Activated CD4-positive, alpha-beta T cell treated with anti-CD3 and anti-CD28 coated beads for 36 hours (primary cell): ENCODE results near the gene SLC26A4. TPM values are rescaled to one million over a fixed set of nuclear protein-coding genes. Genes with fewer than 3 reads are reported as not detected.

Source experiments
- ATAC-seq: fragments of 200-7000 bp; cut with Tn5 transposase; one replicate; pipeline ENCODE4 v1.10.0; 2021; ENCODE audit warnings: mild to moderate bottlenecking, moderate library complexity
- CTCF ChIA-PET: fragments of 350-600 bp; sonication (Branson Sonifier 250); formaldehyde crosslinking; loops from one replicate; lab custom pipeline; 2021; ENCODE audit warnings: antibody characterized with exemption; lab: Charles Lee
- POLR2A ChIA-PET: fragments of 350-600 bp; sonication (Branson Sonifier 250); formaldehyde crosslinking; loops from one replicate; lab custom pipeline; 2021; ENCODE audit warnings: antibody characterized with exemption, inconsistent platforms; lab: Charles Lee
- DNase-seq: peaks from one replicate; pipeline ENCODE4 v3.0.0-alpha.2; 2020
- H3K27ac Mint-ChIP-seq: one replicate; pipeline ENCODE4 v1.8.0; 2021; ENCODE audit warnings: mixed read lengths
- H3K27me3 Mint-ChIP-seq: one replicate; pipeline ENCODE4 v1.8.0; 2021; ENCODE audit warnings: mixed read lengths
- H3K36me3 Mint-ChIP-seq: one replicate; pipeline ENCODE4 v1.8.0; 2021; ENCODE audit warnings: low read depth, mixed read lengths
- H3K4me1 Mint-ChIP-seq: one replicate; pipeline ENCODE4 v1.8.0; 2021; ENCODE audit warnings: mixed read lengths
- H3K4me3 Mint-ChIP-seq: one replicate; pipeline ENCODE4 v1.8.0; 2021; ENCODE audit warnings: mild to moderate bottlenecking, moderate library complexity, mixed read lengths
- H3K9me3 Mint-ChIP-seq: one replicate; pipeline ENCODE4 v1.8.0; 2021; ENCODE audit warnings: low read depth, mixed read lengths
- intact Hi-C, 2 experiments: fragments of 100-400 bp; cut with DNase I in 1 of 2; cut with micrococcal nuclease in 1 of 2; formaldehyde crosslinking; loops; one replicate each; pipeline versions ENCODE4 v1.14.2 to v1.15.1; 2022 to 2024; cut with DNase I, micrococcal nuclease
- total RNA-seq, 2 experiments: library from RNA; stranded (reverse); gene quantifications; one replicate each; pipeline ENCODE4 v1.2.3, GENCODE V29; 2021

The SLC26A4 gene
- total RNA-seq, 2 experiments from 2014 or later = 1.5 to 2.1 TPM

DNA sequence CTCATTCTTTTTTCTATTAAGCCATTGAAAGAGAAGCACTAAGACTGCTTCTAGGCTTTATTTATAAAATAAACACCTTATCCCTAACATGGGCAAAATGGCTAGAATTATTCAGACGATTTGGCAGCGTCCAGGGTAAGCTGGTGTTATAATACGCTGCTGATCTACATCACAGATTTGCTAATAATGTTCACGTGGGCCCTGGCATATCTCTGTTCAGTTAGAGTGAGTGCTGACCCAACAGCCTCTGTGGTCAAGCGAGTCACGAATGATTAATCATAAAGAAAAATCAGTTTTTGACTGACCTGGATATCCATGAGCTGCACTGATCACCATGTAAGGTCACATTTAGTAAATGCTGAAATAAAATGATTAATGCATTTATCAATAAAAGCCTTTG, 54.9 kb downstream of the SLC26A4 start:
- ATAC-seq = no peak
- Mint-ChIP-seq H3K27me3 (peaks cover 3% of the 10 kb centered on the region), H3K4me3 (no peak overlapping the region), H3K36me3 (no peaks in the 10 kb centered on the region), H3K27ac (no peak overlapping the region), H3K9me3 (no peaks in the 10 kb centered on the region), H3K4me1 (no peaks in the 10 kb centered on the region)
- no peak for DNase-seq
- intact Hi-C loops = no loop called here
- ChIA-PET POLR2A (no interaction called here), CTCF (no interaction called here)

DNA sequence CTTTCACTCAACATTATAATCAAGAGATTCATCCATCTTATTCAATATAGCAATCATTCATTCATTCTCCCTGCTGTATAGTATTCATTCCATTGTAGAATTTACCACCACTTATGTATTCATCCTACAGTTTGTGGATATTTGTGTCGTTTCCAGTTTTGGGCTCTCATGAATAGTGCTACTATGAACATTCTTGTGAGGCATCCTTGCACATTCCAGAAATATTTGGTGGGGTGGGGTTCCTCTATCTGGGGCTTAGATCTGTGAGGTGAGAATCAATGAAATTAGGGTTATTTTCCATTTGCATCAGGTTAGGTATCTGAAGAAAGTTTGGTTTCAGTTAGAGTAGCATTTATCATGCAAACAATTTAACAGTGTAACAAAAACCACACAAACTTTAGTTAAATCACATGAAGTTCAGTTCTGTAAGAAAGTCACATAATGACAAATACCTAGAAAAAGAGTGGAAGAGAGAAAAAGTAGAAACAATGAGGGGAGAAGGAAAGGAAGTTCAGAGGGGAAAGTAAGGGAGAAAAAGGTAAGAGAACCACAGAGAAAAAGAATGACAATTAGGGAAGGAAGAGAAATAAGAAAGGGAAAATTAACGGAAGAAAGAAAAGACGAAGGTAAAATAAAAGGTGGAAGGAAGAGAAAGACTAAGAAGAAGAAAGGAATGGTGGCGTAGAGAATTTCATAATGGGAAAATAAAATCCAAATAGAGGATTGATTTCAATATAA, 58.0 kb downstream of the SLC26A4 start:
- Mint-ChIP-seq H3K27ac (no peak overlapping the region), H3K9me3 (no peaks in the 10 kb centered on the region), H3K4me3 (no peak overlapping the region), H3K36me3 (no peaks in the 10 kb centered on the region), H3K4me1 (no peaks in the 10 kb centered on the region), H3K27me3 (peaks cover 3% of the 10 kb centered on the region)
- DNase-seq (no peak), ATAC-seq (no peak)
- ChIA-PET CTCF (interaction anchor here (0.6 to 1.6 kb wide), 5 partner anchors 10 to 256 kb away, joined by 3 to 4 read pairs (median 3); partner anchors contain the start of gene CBLL1), POLR2A (no interaction called here)
- intact Hi-C loops = no loop called here

DNA sequence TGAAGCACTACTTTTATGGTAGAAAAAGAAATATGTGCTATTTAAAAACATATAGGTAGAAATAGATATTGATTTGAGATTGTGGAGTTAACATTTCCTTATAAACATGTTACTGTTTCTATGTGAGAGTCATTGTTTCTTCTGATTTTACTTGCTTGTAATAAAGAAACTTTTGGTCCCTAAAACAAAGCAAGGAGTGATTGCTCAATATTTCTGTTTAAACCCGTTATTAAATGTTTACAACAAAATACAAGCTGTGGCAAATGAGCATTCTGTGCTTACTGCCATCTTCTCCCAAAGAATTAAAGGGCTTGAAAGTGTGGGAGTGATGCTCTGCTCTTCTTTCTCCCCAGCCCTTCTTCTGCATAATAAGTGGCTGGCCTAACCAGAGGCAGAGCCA, 60.7 kb downstream of the SLC26A4 start:
- CTCF ChIA-PET = interaction anchor here (1.1 kb wide), 1 partner anchor 158 kb away, joined by 3 read pairs; no protein-coding TSS in a partner anchor
- Mint-ChIP-seq H3K9me3 (no peaks in the 10 kb centered on the region), H3K27me3 (peaks cover 4% of the 10 kb centered on the region), H3K4me1 (no peaks in the 10 kb centered on the region), H3K4me3 (no peak overlapping the region), H3K27ac (no peak overlapping the region), H3K36me3 (no peaks in the 10 kb centered on the region)
- DNase-seq (no peak), ATAC-seq (no peak)
- POLR2A ChIA-PET = no interaction called here
- intact Hi-C loops = loop anchor here in 1 of 2 experiments (10.0 kb wide), 1 partner anchor 776 kb away; no protein-coding TSS in a partner anchor

DNA sequence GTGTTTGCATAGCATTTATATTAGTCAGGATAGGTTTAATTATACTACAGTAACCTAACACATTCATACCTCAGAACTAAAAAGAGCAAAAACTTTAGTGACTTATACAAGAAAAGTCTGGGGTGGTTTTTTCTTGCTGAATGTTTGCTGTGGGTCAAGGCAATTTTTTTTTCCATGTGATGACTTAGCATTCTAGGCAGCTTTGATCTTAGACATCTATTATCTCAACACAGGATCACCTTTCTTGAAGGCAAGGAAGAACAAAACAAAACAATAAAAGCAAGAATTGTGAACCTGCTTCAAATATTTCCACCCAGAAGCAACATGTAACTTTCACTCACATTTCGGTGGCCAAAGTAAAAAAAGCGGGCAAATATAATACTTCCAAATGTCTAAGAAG, 62.6 kb downstream of the SLC26A4 start:
- Mint-ChIP-seq H3K27ac (no peak overlapping the region), H3K27me3 (peaks cover 19% of the 10 kb centered on the region), H3K4me3 (no peak overlapping the region), H3K9me3 (no peaks in the 10 kb centered on the region), H3K4me1 (no peaks in the 10 kb centered on the region), H3K36me3 (no peaks in the 10 kb centered on the region)
- intact Hi-C loops = loop anchor here in 1 of 2 experiments (10.0 kb wide), 1 partner anchor 778 kb away; no protein-coding TSS in a partner anchor
- ChIA-PET POLR2A (no interaction called here), CTCF (interaction anchor here (0.6 to 4.2 kb wide), 7 partner anchors 9 to 522 kb away, joined by 3 to 26 read pairs (median 4); no protein-coding TSS in a partner anchor)
- DNase-seq (no peak), ATAC-seq (no peak)

DNA sequence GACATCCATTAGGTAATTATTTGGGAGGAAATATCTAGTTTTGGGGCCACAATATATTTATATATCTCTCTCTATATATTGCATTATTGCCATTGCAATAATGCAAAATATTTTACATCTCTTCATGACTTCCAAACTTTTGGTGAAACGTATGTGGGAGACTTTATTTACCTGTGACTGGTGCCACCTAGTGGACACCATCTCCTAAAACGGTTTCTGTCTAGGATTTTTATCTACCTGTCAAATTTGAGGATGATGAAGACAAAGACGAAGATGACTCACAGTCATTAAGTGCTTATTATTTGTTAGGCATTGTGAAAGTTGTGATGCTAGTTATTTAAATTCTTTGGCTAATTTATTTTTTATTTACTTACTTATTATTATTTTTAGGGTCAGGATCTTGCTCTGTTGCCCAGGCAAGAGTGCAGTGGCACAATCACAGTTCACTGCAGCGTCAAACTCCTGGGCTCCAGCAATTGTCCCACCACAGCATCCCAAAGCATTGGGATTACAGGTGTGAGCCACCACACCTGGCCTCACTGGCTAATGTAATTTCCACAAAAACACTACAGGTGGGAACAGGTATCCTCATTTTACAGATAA, 64.6 kb downstream of the SLC26A4 start:
- peak; percentile 51 for ATAC-seq
- DNase-seq = peak; percentile 67
- no peak overlapping the region for H3K27ac Mint-ChIP-seq
- H3K27me3 Mint-ChIP-seq = peaks cover 20% of the 10 kb centered on the region
- intact Hi-C loops = loop anchor here (1.0 to 10.0 kb wide), 10 partner anchors 144 to 933 kb away; partner anchors contain the start of gene BCAP29 (in 1 of the 2)
- ChIA-PET POLR2A (no interaction called here), CTCF (interaction anchor here (0.6 to 4.2 kb wide), 14 partner anchors 12 to 524 kb away, joined by 3 to 26 read pairs (median 4); no protein-coding TSS in a partner anchor)
- no peak overlapping the region for H3K4me3 Mint-ChIP-seq
- H3K9me3 Mint-ChIP-seq = no peaks in the 10 kb centered on the region
- H3K4me1 Mint-ChIP-seq = no peaks in the 10 kb centered on the region
- H3K36me3 Mint-ChIP-seq = no peaks in the 10 kb centered on the region

DNA sequence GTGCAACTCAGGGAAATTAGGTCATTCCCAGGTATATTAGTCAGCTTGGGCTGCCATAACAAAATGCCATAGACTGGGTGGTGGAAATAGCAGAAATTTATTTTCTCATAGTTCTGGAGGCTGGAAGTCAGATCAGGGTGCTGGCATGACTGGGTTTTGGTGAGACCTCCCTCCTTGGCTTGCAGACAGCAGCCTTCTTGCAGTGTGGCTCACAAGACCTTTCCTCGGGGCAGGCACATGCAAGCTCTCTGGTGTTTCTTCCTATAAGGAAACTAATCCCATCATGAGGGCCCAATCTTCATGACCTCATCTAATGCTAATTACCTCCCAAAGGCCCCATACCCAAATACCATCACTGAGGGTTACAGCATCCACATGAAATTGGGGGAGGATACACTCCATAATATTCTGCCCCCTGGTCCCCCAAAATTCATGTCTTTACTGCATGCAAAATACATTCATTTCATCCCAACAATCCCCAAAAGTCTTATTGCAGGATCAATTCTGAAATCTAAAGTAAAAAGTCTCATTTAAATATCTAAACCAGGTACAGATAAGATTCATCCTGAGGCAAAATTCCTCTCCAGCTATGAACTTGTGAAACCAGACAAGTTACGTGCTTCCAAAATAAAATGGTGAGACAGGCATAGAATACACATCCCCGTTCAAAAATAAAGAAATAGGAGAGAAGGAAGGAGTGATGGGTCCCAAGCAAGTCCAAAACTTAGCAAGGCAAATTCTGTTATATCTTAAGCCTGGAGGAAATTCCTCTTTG, 65.9 kb downstream of the SLC26A4 start:
- Mint-ChIP-seq H3K4me1 (no peaks in the 10 kb centered on the region), H3K27ac (no peak overlapping the region), H3K36me3 (no peaks in the 10 kb centered on the region), H3K4me3 (no peak overlapping the region), H3K27me3 (peaks cover 20% of the 10 kb centered on the region), H3K9me3 (no peaks in the 10 kb centered on the region)
- POLR2A ChIA-PET = no interaction called here
- DNase-seq = no peak
- CTCF ChIA-PET = interaction anchor here (0.7 to 4.2 kb wide), 13 partner anchors 13 to 526 kb away, joined by 3 to 26 read pairs (median 4); partner anchors contain the start of gene CBLL1
- intact Hi-C loops = loop anchor here in 1 of 2 experiments (5.0 to 10.0 kb wide), 2 partner anchors 782 to 934 kb away; no protein-coding TSS in a partner anchor
- ATAC-seq = no peak

DNA sequence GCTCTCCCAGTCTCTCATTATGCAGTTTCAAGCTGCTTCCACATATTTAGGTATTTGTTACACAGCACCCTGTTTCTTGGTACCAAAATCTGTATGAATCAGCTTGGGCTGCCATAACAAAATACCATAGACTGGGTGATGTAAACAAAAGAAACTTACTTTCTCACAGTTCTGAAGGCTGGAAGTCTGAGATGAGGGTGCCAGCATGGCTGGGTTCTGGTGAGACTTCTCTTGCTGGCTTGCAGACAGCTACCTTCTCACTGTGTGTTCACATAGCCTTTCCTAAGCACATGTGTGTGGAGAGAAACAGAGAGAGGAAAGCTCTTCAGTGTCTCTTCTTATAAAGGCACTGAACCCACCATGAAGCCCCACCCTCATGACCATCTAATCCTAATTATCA, 67.6 kb downstream of the SLC26A4 start:
- H3K9me3 Mint-ChIP-seq = peaks cover 2% of the 10 kb centered on the region
- ChIA-PET POLR2A (no interaction called here), CTCF (interaction anchor here (0.6 to 2.4 kb wide), 11 partner anchors 9 to 527 kb away, joined by 3 to 8 read pairs (median 4); partner anchors contain the start of gene CBLL1)
- H3K36me3 Mint-ChIP-seq = no peaks in the 10 kb centered on the region
- ATAC-seq = no peak
- DNase-seq = no peak
- H3K4me3 Mint-ChIP-seq = no peak overlapping the region
- intact Hi-C loops = loop anchor here in 1 of 2 experiments (5.0 to 10.0 kb wide), 2 partner anchors 783 to 936 kb away; no protein-coding TSS in a partner anchor
- no peaks in the 10 kb centered on the region for H3K4me1 Mint-ChIP-seq
- peaks cover 20% of the 10 kb centered on the region for H3K27me3 Mint-ChIP-seq
- H3K27ac Mint-ChIP-seq = no peak overlapping the region

DNA sequence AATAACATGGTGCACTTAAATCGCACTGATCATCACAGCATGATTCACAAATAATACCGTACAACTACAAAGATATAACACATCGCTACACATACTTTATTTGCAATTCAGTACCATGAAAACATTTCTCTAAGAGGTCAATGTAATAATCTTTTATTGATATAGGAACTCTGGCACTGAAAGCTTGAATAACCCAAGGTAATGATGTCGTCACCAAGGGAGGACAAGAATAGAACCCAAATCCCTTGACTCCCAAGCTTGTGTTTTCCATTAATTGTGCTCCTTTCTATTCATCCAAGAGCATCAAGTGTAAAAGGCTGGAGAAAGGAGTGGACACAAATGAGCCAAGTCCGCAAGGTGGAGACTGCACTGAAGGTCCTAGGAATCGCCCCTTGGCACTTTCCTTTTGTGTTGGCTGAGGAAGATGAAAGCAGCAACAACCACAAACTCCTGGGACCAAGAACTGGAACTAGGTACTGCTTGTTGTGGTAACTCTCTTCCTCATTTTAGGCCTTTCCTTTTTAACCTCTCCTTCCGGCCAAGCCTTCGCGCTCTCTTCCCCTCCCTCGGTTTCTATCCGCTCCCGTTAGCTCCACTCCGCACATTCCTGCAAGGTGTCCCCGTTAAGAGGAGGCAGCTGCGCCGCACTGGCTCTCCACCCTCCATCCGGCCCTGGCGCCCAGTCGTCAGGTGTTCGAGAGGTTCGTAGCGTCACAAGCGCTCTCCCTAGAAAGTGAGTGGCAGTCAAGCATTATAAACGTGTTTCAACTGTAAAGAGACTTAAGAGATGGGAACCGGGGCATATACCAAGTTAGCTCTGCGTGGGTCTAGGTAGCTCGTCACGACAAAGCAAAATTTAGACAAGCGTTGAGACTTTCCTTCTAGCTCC, 82.3 kb downstream of the SLC26A4 start:
- DNase-seq = no peak
- Mint-ChIP-seq H3K4me1 (peaks cover 40% of the 10 kb centered on the region), H3K27me3 (no peaks in the 10 kb centered on the region), H3K9me3 (no peaks in the 10 kb centered on the region), H3K36me3 (peaks cover 8% of the 10 kb centered on the region), H3K27ac (peak overlapping the region; percentile 100), H3K4me3 (peak overlapping the region; percentile 88)
- peak; percentile 43 for ATAC-seq
- intact Hi-C loops = loop anchor here (1.0 to 10.0 kb wide), 16 partner anchors 72 to 1628 kb away; partner anchors contain the start of genes BCAP29 (in 2 of the 2), DLD (in 2 of the 2), COG5 (in 1 of the 2) and DNAJB9 (in 1 of the 2)
- CTCF ChIA-PET = interaction anchor here (0.6 to 4.9 kb wide), 23 partner anchors 12 to 549 kb away, joined by 3 to 120 read pairs (median 5); partner anchors contain the start of genes COG5, DUS4L and SLC26A4
- POLR2A ChIA-PET = interaction anchor here (0.6 to 2.4 kb wide), 13 partner anchors 81 to 827 kb away, joined by 3 to 23 read pairs (median 3); partner anchors contain the start of genes DLD, DNAJB9, HBP1 and THAP5

DNA sequence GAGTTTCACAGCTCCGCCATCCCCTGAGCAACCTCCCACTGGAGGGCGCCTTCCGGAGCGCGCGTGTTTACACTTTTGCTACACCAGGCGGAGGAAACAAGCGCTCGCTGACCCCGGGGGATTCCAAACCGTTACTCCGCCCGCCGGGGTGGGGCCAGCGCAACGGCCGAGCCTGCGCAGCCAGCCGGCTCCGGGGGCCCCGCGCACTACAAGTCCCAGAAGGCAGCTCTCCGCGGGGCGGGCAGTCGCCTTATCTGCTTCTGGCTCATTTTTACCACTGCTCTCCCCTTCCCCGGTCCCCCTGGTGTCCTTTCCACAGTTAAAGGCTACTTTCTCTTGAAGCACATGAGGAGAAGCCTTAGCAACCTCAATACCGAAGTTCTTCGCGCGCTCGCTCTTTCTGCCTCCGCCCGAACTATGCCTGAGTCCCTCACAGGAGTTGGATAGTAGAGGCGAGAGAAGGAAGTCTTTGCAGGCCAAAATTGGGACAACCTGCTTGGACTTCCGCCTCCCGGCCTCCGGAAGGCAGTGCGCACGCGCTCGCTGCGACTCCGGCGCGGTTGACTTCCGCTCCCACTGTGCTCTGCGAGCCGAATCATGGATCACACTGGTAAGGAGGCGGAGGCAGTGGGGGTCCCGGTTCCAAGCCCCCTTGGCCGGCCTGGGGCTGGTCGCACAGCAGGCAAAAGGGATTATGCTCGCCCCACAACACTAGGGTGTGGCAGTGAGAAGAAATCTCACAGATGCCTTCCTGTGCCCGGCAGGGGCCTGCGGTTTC, 83.1 kb downstream of the SLC26A4 start, which contains the start of gene CBLL1:
Gene CBLL1 (plus strand): TSS at position 576 of the 778 bp plus-strand sequence. CDS start 22 bp downstream, at position 598.
- intact Hi-C loops = loop anchor here (1.0 to 10.0 kb wide), 18 partner anchors 71 to 1629 kb away; partner anchors contain the start of genes BCAP29 (in 2 of the 2), COG5 (in 2 of the 2), DLD (in 2 of the 2) and DUS4L (in 2 of the 2)
- peak within 1 kb of the TSS; percentile 88 for H3K4me3 Mint-ChIP-seq
- peak within 1 kb of the TSS; percentile 100 for H3K27ac Mint-ChIP-seq
- H3K4me1 Mint-ChIP-seq = peaks cover 44% of the 10 kb centered on the region
- ATAC-seq (peak; percentile 94), DNase-seq (peak; percentile 99)
- H3K36me3 Mint-ChIP-seq = peaks cover 8% of the 10 kb centered on the region
- POLR2A ChIA-PET = interaction anchor here (0.6 to 2.4 kb wide), 14 partner anchors 9 to 826 kb away, joined by 3 to 23 read pairs (median 3); partner anchors contain the start of genes DLD, DNAJB9, HBP1 and THAP5
- CTCF ChIA-PET = interaction anchor here (0.7 to 4.9 kb wide), 23 partner anchors 13 to 550 kb away, joined by 3 to 120 read pairs (median 4); partner anchors contain the start of genes COG5, DUS4L and SLC26A4
- no peaks in the 10 kb centered on the region for H3K9me3 Mint-ChIP-seq
- no peaks in the 10 kb centered on the region for H3K27me3 Mint-ChIP-seq
